DMS79 (cell line): Measurements from ENCODE around the gene CACNA2D3.

Source experiments
- DNase-seq: peaks from one replicate; lab custom pipeline; 2025; lab: John Stamatoyannopoulos, UW

The CACNA2D3 gene

DNA sequence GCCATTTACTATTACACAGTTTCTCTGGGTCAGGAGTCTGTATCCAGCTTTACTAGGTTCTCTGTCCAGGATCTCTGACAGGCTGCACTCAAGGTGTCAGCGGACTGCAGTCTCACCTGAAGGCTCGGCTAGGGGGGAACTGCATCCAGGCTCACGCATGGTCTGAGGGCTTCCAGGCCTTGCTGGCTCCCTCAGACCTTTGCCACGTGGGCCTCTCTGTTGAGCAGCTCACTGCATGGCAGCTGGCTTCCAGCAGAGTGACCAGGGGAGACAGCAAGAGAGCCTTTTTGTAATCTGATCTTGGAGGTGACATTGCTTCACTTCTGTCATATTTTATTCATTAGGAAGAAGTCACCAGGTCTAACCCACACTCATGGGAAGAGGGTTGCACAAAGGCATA is 152.3 kb downstream of the CACNA2D3 start:
- no peak for DNase-seq

DNA sequence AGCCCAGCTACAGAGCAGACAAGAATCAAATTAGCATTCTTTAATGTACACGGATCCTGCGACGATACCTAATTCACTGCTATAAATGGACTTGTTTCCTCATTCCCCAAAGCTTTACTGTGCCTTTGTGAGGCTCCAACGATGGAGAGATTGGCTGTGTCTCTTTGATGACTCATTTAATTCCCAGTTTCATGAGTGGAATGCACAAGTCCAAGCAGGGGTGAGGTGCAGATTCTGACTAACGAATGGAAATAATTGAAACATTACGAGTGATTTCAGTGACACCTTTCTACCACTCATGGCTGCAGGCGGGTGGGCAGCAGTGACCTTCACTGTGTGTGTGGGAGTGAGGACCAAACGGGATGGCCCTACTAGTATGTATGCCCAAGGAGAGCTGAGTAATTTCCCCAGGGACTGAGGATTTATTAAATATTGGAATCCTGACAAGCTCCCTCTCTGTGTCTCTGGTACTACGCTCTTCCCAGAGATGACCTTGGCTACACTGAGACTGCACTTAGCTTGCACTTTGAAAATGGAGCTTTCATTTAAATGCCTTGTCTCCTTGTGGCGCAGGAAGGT is 156.7 kb downstream of the CACNA2D3 start:
- no peak for DNase-seq

DNA sequence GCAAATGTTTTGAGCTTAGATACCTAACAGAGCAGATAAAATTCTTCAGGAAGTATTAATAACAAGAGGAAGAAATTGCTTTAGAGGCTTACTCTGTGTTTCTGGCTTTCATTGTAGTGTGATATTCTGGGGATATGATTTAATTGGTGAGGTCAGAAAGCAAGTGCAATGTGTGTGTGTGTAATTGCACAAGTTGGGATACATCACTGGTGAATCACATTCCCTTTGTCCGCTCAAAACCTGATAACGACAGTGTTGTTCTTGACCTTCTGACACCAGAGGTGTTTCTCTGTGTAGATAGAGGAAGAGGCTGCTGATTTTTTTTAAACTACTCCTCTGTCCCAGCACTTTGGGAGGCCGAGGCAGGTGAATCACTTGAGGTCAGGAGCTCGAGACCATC is 161.1 kb downstream of the CACNA2D3 start:
- no peak for DNase-seq

DNA sequence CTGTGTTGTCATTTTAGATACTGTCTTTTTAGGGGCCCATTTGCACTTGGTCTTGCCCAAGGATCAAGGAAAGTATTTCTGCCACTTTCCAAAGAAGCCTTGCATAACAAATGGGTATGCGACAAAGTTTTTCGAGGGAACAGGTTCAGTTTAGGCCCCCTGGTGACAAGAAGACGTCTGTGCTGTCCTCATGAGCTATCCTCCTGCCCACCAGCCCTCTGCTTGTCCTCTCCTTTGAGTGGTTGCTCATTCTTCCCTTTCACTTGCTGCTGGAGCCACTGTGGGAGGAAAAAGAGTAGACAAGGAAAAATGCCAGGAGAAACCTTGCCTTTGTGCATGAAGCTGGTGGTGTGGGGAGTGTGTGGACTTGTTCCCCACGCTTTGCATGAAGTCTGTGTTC is 171.9 kb downstream of the CACNA2D3 start:
- no peak for DNase-seq

DNA sequence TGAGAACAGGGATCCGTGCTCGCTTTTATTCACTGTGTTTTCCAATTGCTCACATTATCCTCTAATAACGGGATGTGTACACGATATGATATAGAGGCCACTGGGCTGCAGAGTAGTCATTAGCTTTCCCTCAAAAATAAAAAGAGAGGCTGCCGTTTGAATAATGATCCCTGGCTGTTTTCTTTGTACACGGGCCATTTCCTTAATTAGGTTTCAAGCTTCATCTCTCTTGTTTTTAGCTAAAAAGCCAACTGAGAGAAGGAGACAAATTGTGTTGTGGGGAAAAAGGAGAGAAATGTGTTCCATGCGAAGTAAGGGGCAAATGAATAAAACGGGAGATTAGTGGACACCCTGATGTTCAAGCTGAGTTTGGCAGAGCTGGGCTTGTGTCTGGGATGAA is 174.2 kb downstream of the CACNA2D3 start:
- no peak for DNase-seq

GRCh38 chr3:54299169-54299935 is 177.0 kb downstream of the CACNA2D3 start:
- DNase-seq = no peak

DNA sequence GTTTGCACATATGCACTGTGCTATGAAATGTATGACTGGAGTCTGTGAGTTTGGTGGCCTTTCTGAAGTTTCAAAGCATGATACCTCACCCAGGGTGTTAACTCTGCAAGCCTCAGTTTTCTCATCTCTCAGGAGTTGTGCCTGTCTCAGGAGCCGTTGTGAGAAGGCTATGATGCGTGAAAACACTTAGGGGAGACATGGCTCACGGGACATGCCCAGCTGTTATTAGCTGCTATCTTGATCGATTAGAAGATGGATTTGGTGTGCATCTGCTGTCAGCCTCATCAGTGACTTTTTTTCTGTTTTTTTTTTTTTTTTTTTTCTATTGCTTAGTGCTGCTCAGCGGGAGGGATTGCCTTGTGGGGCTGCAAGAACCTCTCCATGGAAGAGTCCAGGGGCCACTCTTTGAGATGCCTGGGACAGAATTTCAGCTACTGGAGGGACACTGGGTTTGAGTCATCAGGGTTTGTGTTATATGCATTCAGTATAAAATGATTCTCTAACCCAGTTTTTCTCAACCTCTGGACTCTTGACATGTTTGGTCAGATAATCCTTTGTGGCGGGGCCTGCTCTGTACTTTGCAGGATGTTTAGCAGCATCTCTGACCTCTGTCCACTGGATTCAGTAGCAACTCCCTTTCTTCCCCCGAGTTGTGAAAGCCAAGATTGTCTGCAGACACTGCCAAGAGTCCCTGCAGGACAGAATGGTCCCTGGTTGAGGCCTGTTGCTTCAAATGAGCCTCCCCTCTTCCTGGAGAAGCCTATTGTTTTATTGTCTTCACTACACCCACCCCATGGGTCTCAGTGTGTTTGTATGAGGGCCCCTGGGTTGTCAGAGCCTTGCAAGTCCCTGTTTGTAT is 181.4 kb downstream of the CACNA2D3 start:
- DNase-seq = no peak

- DNase-seq = no peak
Measured at GRCh38 chr3:54304877-54305276, 182.5 kb downstream of the CACNA2D3 start.

GRCh38 chr3:54305409-54306099 is 183.2 kb downstream of the CACNA2D3 start:
- no peak for DNase-seq

- peak; percentile 28 for DNase-seq
Measured at GRCh38 chr3:54307566-54308180, 185.3 kb downstream of the CACNA2D3 start.

- DNase-seq = no peak
Measured at GRCh38 chr3:54309601-54310000, 187.2 kb downstream of the CACNA2D3 start.

DNA sequence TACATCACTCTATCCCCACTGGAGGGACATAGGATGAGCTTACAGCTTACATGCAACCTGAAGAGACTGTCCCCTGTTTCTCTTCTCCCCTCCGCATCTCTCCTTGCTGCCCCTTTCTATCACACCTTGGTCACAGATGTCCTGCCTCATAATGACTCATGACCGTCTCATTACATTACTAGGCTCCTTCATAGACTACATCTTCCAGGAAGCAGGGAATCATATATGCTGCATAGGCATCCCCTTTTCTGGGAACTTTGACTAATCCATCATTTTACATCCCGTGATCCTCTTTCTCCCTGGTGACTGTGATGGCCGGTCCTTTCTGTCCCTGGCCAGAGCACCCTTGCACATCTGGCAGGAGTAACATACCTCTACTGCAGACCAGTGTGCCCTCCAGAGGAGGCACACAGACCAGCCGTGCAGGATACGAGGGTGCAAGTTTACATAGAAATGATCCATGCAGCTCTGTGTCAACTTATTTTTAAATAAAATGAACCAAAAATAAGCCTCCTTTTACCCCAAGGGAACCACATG is 188.9 kb downstream of the CACNA2D3 start:
- DNase-seq = no peak

GRCh38 chr3:54312156-54312899 is 190.0 kb downstream of the CACNA2D3 start:
- no peak for DNase-seq

DNA sequence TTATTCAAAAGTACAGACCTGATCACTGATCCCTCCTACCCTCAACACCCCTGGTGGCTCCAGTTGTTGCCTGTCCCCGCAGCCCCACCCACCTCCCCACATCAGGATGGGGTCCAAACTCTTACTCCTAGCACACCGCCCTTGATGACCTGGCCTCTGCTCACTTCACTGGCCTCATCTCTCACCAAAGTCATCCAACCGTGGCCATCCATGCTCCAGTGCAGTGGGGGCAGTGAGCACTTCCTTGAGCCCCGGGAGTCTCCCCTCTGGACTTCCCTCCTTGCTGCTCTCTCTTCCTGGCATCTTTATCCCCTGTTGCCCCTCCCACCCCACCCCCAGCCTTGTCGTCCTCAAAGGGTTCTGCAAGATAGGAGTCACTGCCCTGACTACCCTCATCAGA is 191.1 kb downstream of the CACNA2D3 start:
- no peak for DNase-seq

DNA sequence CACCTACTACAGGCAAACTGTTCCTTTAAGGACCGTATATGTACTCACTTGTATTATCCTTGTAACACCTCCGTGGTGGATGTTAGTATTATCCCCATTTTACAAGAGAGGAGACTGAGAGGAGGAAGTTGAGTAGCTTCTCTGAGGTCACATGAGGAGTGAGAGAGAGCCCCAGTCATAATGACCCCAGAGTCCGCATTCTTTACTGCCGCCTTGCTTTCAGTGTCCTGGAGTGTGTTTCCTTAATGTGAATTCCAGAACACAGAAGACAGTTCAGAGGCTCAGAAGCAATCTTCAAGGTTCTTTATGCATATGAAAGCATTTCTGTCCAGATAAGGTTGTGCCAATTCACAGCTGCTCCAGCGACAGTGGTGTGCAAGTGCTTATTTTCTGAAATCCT is 199.2 kb downstream of the CACNA2D3 start:
- DNase-seq = no peak

DNA sequence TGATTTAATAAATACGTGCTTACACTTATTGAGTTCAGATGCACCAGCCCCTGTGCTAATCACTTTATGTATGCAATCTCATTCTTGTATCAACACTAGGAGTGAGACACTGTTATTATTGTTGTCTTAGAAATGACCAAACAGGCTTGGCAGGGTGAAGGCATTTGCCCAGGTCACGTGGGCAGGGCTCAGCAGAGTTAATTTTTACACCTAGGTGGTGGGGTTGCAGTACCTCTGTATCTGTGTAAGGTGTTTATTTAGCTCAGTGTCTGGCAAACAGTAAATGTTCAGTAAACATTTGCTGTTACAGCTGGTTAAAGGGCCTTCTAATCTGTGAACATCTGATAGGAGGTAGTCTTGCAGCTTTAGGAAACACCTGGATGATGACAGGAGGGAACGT is 200.0 kb downstream of the CACNA2D3 start:
- DNase-seq = no peak

DNA sequence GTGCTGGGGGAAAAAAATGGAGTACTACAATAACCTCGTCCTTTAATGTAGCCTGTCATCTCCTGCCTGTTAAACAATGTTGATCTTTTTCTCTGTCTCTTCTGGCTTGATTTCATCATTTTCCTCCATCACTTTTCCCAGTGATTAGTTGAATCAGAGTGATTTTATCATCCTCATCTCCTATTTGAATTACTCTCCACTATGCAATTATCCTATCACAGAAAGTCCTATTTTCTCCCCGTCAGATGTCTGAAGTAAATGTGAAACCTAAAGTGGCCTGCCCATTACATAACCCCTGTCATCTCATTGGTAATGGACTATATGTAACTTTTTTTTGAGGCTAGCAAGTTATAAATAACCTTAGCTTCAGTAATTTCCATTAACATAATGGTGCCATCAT is 201.8 kb downstream of the CACNA2D3 start:
- DNase-seq = no peak

DNA sequence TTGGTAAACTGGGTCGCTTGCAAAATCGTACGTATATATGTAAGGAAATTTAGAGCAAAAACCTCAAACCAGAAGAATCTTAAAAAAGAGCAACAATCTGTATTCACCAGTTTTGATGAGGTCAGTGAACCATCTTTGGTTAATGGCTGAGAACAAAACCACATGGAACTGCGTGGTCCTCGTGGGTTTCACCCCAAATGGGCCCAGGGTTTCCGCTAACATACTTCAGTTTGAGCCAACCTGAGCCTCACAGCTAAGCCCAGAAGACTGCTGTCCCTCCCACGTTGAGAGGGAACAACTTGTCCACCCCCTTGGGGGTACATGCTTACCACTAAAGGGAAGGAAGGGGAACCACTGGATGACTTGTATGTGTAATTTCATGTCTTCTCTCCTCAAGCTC is 204.6 kb downstream of the CACNA2D3 start:
- no peak for DNase-seq

- no peak for DNase-seq
Measured at GRCh38 chr3:54331341-54331740, 209.0 kb downstream of the CACNA2D3 start.

DNA sequence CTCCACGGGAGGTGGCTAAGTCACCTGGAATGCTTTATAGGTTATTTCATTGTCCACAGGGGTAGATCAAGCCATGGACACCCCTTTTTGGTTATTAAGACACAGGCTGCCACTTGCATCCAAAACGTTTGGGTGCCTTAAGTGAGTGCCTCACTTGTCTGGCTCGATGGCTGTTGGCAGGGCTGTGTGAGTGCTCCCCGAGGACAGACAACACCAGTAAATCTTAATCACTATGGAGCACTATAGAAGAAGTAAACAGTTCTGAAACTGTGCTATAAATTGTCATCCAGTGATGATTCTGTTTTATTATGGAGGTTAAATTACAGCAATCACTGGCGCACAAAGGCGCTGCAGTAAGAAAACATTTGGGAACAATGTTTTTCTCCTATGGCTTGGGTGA is 215.5 kb downstream of the CACNA2D3 start:
- no peak for DNase-seq

DNA sequence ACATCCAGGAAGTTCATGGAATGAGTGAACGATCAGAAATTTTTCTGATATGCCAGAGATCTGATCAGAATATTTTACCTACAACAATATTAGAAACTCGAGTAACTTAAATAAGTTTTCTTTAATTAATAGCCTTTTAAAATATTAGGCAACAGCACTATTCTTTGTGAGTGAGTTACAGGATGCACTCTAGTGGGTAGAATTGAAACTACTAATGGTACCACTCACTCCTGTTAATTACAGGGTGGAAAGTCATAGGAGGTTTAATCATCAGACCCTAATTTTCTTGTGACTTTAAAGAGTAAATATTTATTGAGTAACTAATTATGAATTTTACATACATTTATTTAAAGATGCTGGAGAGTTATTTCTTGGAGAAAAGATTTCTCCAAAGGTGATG is 217.3 kb downstream of the CACNA2D3 start:
- no peak for DNase-seq
